ENCODE results near the gene RNF152. TPM values are rescaled to one million over a fixed set of nuclear protein-coding genes. Genes with fewer than 3 reads are reported as not detected.
"Not testable (repeated sequence)": the region's sequence is repeated elsewhere in the genome, so short reads cannot be mapped to it uniquely, and the experiment has no call there.

The RNF152 gene
- total RNA-seq, 4 donors from 2014 or later = 4.2 to 20.5 (median 14.0) TPM

DNA sequence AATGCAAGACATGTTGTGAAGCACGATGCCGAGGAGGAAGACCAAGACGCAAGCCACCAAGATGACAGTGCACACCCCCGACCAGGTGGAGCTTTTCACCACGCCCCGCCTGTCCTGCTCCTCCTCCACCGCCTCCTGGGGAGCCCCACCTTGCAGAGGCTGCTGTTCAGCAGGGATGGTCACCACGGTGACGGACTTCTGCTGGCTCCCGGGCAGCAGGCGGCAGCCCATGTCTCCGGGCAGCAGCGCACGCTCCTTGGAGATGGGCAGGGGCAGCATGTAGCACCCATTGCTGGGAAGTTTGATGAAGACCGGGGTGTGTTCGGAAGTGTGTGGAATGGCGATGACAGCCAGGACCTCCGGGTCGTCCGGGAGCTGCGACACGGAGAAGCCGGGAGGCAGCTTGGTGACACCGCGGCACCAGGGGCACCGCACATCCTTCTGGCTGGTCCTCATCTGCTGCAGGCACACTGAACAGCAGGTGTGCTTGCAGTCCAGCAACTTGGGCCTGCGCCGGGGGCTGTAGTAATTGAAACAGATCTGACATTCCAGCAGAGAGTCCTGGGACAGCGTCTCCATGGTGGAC lies 76.8 kb downstream of the RNF152 start:
- DNase-seq (ENCODE audit: low spot score) (no peak), ATAC-seq (ENCODE audit: low FRiP score) (no peak)
- TF ChIP-seq, protein P1, sequence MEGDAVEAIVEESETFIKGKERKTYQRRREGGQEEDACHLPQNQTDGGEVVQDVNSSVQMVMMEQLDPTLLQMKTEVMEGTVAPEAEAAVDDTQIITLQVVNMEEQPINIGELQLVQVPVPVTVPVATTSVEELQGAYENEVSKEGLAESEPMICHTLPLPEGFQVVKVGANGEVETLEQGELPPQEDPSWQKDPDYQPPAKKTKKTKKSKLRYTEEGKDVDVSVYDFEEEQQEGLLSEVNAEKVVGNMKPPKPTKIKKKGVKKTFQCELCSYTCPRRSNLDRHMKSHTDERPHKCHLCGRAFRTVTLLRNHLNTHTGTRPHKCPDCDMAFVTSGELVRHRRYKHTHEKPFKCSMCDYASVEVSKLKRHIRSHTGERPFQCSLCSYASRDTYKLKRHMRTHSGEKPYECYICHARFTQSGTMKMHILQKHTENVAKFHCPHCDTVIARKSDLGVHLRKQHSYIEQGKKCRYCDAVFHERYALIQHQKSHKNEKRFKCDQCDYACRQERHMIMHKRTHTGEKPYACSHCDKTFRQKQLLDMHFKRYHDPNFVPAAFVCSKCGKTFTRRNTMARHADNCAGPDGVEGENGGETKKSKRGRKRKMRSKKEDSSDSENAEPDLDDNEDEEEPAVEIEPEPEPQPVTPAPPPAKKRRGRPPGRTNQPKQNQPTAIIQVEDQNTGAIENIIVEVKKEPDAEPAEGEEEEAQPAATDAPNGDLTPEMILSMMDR (IDR thresholded peaks at IDR 0.05) = no peak

DNA sequence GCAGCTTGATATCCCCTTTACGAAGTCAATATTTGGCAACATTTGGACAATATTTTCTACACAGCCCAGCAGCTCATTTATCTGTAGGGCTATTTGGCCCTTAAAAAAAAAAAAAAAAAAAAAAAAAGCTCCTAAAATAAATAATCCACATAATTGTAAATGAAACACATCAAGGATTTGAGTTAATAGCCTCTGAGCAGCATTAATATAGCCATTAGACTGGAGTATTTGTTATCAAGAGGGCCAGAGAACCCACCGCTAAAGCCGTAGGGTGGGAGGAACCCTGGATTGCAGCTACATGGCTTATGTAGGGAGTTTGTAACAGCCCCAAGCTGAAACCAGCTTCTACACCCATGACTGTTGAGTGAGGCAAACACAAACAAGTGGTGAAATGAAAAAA lies 84.5 kb downstream of the RNF152 start:
- TF ChIP-seq, protein P1 (IDR thresholded peaks at IDR 0.05) = no peak
- no peak for DNase-seq (ENCODE audit: low spot score)
- no peak for ATAC-seq (ENCODE audit: low FRiP score)

DNA sequence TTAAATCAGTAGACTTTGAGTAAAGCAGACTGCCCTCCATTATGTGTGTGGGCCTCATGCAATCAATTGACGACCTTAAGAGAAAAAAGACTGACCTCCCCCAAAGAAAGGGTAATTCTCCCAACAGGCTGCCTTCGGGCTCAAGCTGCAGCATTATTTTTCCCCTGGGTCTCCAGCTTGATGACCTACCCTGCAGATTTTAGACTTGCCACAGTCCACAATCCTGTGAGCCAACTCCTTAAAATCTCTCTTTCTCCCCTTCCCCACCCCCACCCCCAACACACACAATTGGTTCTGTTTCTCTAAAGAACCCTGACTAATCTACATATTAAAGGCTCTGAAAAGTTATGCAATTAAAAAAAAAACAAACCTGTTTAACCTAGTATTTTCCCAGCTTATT lies 89.4 kb downstream of the RNF152 start:
- ATAC-seq (ENCODE audit: low FRiP score) (no peak), DNase-seq (ENCODE audit: low spot score) (no peak)
- TF ChIP-seq, protein P1 (IDR thresholded peaks at IDR 0.05) = no peak

DNA sequence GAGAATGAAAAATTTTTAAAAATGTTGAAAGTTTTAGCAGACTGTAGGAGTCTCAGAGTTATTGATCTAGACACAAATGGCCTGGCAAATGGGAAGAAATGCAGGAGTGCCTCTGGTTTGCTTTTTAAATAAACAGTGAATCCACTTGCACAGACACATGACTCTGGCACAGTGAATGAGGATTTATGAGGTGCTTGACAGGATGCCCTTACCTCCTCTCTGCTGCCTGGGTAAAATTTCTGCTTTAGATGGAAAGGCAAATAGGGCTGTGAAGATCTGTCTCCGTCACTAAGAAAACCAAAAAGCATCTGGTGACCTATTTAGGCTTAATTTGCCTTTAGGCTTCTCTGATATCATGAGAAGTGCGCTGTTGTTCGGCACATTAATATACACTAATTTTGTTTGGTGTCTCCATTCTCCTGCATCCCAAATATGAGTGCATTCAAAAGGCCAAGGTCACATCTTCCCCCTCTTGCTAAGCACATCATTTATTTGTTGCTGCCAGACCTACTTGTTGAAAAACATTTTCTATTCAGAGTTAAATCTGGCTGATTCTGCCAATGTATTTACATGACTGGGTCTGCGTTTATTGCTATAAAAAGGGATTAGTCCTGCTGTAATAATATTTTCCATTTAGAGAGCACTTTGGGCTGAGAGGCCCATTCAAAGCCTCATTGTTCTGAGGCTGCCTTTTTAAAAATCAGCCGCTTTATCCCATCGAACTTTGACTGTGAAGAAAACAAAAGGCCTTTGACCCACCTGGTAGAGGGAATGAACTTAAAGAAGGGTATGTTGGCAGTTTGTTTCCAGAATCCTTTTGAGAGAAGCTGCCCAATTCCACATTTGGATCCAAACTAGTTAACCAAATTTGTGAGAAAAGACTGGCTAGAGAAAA lies 94.9 kb downstream of the RNF152 start:
- ATAC-seq (ENCODE audit: low FRiP score) (no peak), DNase-seq (ENCODE audit: low spot score) (no peak)
- TF ChIP-seq, protein P1 (IDR thresholded peaks at IDR 0.05) = no peak

DNA sequence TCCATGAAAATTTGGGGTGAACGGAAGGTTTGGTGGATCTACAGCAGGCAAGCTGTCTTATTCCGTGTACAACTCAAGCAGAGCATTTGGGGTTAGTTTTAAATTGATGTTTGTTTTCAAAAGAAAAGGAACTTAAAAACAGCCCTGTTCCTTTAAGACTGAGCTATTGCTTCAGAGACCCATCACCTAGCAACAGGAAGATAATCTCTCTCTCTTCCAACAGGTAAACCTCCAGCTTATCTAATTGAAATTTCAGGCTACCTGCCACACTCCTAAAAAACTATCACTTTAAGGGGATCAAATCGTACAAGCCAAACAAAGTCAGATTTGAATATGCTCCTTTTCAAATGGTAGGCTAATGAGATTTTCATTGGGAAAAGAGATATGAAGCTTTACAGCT lies 101.8 kb downstream of the RNF152 start:
- no peak for DNase-seq (ENCODE audit: low spot score)
- ATAC-seq (ENCODE audit: low FRiP score) = no peak
- TF ChIP-seq, protein P1 (IDR thresholded peaks at IDR 0.05) = no peak

DNA sequence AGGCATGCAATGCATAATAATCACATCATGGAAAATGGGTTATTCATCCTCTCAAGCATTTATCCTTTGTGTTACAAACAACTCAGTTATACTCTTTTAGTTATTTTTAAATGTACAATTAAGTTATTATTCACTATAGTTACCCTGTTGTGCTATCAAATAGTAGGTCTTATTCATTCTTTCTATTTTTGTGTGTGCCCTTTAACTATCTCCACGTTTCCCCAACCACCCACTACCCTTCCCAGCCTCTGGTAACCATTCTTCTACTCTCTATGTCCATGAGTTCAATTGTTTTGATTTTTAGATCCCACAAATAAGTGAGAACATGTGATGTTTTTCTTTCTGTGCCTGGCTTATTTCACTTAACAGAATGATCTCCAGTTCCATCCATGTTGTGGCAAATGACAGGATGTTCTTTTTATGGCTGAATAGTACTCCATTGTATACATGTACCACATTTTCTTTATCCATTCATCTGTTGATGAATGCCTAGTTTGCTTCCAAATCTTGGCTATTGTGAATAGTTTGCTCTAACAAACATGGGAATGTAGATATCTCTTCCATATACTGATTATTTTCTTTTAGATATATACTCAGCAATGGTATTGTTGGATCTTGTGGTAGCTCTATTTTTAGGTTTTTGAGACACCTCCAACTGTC lies 105.7 kb downstream of the RNF152 start:
- ATAC-seq (ENCODE audit: low FRiP score); DNase-seq (ENCODE audit: low spot score): not testable (repeated sequence)

DNA sequence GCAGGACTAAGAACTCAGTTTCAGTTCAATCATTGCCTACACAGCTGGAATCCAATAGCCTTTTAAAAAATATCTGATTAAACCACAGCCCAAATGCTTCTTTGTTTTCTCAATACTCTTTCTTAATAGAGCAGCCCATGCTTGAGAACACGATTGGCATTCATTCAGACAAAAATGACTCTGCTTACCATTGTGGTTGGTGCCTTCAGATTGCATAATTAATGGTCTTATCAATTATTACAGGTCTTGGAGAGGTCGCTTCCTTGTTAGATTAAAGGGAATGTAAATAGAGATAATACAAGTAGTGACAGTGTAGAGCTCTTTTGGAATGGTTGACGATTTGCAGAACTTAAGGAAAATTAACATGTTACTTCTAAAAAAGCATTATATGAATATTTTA lies 107.2 kb downstream of the RNF152 start:
- no peak for DNase-seq (ENCODE audit: low spot score)
- no peak for ATAC-seq (ENCODE audit: low FRiP score)
- TF ChIP-seq, protein P1 (IDR thresholded peaks at IDR 0.05) = no peak

Data from omental fat pad (tissue), 4 donors.